ENCODE results near the gene INPP5D. TPM values are rescaled to one million over a fixed set of nuclear protein-coding genes. Genes with fewer than 3 reads are reported as not detected.

INPP5D gene
- total RNA-seq, 2 experiments from 2014 or later, result 79.5 to 92.6 TPM

- POLR2A ChIA-PET, result interaction anchor here (1.1 kb wide), 1 partner anchor 19 kb away, joined by 3 read pairs; the partner anchor contains the start of gene NGEF
- Histone ChIP-seq H3K79me2 (ENCODE audit: insufficient read depth, low read depth, low read length) (no peaks in the 10 kb centered on the region), H4K20me1 (ENCODE audit: insufficient read depth, low read length) (no peaks in the 10 kb centered on the region), H3K9me2 (ENCODE audit: insufficient read depth, low read length) (no peaks in the 10 kb centered on the region), H3K4me3 (ENCODE audit: low read depth, low read length, poor library complexity, severe bottlenecking) (no peak within 1 kb of the TSS), H3K9me3 (ENCODE audit: low read length) (no peaks in the 10 kb centered on the region), H3K27ac (ENCODE audit: low read depth, low read length, poor library complexity, severe bottlenecking) (no peak within 1 kb of the TSS), H3K4me1 (ENCODE audit: insufficient read depth, low read length, poor library complexity, severe bottlenecking) (no peaks in the 10 kb centered on the region), H2AFZ (ENCODE audit: low read length) (no peak within 1 kb of the TSS), H3K36me3 (ENCODE audit: insufficient read depth, low read length) (no peaks in the 10 kb centered on the region), H3K4me2 (ENCODE audit: low read length) (no peak within 1 kb of the TSS)
- CTCF ChIA-PET (ENCODE audit: unreplicated experiment), result interaction anchor here (1.1 kb wide), 1 partner anchor 296 kb away, joined by 3 read pairs; no protein-coding TSS in a partner anchor
- no peak for DNase-seq (ENCODE audit: low spot score)
- intact Hi-C loops (cut with micrococcal nuclease; ENCODE audit: unreplicated experiment), result no loop called here
- no peak for TF ChIP-seq EZH2phosphoT487 (IDR thresholded peaks at IDR 0.05; ENCODE audit: borderline replicate concordance, low read depth, low read length)
- TF ChIP-seq, protein P1, sequence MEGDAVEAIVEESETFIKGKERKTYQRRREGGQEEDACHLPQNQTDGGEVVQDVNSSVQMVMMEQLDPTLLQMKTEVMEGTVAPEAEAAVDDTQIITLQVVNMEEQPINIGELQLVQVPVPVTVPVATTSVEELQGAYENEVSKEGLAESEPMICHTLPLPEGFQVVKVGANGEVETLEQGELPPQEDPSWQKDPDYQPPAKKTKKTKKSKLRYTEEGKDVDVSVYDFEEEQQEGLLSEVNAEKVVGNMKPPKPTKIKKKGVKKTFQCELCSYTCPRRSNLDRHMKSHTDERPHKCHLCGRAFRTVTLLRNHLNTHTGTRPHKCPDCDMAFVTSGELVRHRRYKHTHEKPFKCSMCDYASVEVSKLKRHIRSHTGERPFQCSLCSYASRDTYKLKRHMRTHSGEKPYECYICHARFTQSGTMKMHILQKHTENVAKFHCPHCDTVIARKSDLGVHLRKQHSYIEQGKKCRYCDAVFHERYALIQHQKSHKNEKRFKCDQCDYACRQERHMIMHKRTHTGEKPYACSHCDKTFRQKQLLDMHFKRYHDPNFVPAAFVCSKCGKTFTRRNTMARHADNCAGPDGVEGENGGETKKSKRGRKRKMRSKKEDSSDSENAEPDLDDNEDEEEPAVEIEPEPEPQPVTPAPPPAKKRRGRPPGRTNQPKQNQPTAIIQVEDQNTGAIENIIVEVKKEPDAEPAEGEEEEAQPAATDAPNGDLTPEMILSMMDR (conservative IDR thresholded peaks at IDR 0.05; ENCODE audit: low read length), result no peak
- BruUV-seq (replicated peaks), result no TSS peak
Measured at GRCh38 chr2:233032551-233033320, 27.4 kb upstream of the INPP5D start, which contains the start of gene NEU2. TSS of gene NEU2 (plus strand) at chr2:233032672. CDS start at chr2:233032672, 0 bp downstream.

DNA sequence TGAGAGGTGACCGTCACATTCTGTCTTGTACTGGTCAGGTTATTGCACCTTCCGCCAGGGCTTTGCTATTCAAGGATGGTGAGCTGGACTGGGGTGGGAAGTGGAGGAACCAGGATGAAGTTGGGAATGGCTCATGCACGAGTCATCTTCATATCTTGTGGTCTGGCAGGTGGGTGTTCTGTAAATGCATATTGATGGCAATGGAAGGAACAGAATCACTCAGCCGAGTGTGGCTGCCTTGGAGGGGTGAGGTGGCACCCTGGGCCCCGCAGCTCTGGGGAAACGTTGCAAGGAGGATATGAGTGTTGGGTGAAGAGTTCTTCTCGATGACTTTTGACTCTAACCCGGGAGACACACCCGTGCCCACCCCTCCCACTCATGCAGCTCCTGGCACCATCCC is 26.5 kb upstream of the INPP5D start:
- intact Hi-C loops (cut with micrococcal nuclease; ENCODE audit: unreplicated experiment), result no loop called here
- POLR2A ChIA-PET, result interaction anchor here (0.6 to 1.1 kb wide), 2 partner anchors 20 to 166 kb away, joined by 3 read pairs; partner anchors contain the start of gene NGEF
- Histone ChIP-seq H3K79me2 (ENCODE audit: insufficient read depth, low read depth, low read length) (no peaks in the 10 kb centered on the region), H3K4me1 (ENCODE audit: insufficient read depth, low read length, poor library complexity, severe bottlenecking) (no peaks in the 10 kb centered on the region), H2AFZ (ENCODE audit: low read length) (no peak overlapping the region), H3K27ac (ENCODE audit: low read depth, low read length, poor library complexity, severe bottlenecking) (no peak overlapping the region), H3K4me2 (ENCODE audit: low read length) (no peak overlapping the region), H3K4me3 (ENCODE audit: low read depth, low read length, poor library complexity, severe bottlenecking) (no peak overlapping the region), H3K9me2 (ENCODE audit: insufficient read depth, low read length) (no peaks in the 10 kb centered on the region), H3K9me3 (ENCODE audit: low read length) (no peaks in the 10 kb centered on the region), H3K36me3 (ENCODE audit: insufficient read depth, low read length) (no peaks in the 10 kb centered on the region), H4K20me1 (ENCODE audit: insufficient read depth, low read length) (no peaks in the 10 kb centered on the region)
- BruUV-seq (replicated peaks), result no TSS peak
- CTCF ChIA-PET (ENCODE audit: unreplicated experiment), result no interaction called here
- TF ChIP-seq, protein P1 (conservative IDR thresholded peaks at IDR 0.05; ENCODE audit: low read length), result no peak
- no peak for TF ChIP-seq EZH2phosphoT487 (IDR thresholded peaks at IDR 0.05; ENCODE audit: borderline replicate concordance, low read depth, low read length)
- no peak for DNase-seq (ENCODE audit: low spot score)

Measured in OCI-LY7 (cell line).